GM12878 (cell line): Measurements from ENCODE around the gene MYO1E. TPM values are rescaled to one million over a fixed set of nuclear protein-coding genes. Genes with fewer than 3 reads are reported as not detected.

ENCODE experiments used
- ATAC-seq: fragments of 200-7000 bp; cut with Tn5 transposase; 3 replicates; pipeline ENCODE4 v1.9.1; 2020; ENCODE audit warnings: mild to moderate bottlenecking, moderate library complexity
- BruUV-seq: library from RNA; stranded (reverse); fragments of 400-500 nt; replicated peaks from 2 replicates; lab custom pipeline; 2021; lab: Mats Ljungman, UMichigan
- CTCF ChIA-PET: fragments of 300-600 bp; sonication (Branson Sonifier 250); formaldehyde crosslinking; extraction: SDS; loops from one replicate; lab custom pipeline; 2021; ENCODE audit warnings: inconsistent platforms; lab: Yijun Ruan, JAX
- POLR2A ChIA-PET: fragments of 350-600 bp; formaldehyde crosslinking; extraction: SDS; loops from one replicate; lab custom pipeline; 2021; ENCODE audit warnings: inconsistent platforms; lab: Charles Lee
- RAD21 ChIA-PET: fragments of 300-600 bp; sonication (Branson Sonifier 250); formaldehyde crosslinking; loops from one replicate; lab custom pipeline; 2023; ENCODE audit warnings: antibody characterized with exemption; ENCODE audit not compliant: unreplicated experiment; lab: Charles Lee
- SMC1A ChIA-PET: fragments of 300-600 bp; sonication (Branson Sonifier 250); formaldehyde crosslinking; loops from one replicate; lab custom pipeline; 2023; ENCODE audit not compliant: unreplicated experiment, uncharacterized antibody; lab: Charles Lee
- DNase-seq: peaks from one replicate; pipeline ENCODE4 v3.0.0-alpha.2; 2011; ENCODE audit warnings: low read depth, low spot score
- FAIRE-seq: peaks from 3 replicates; lab custom pipeline; 2011; peaks lifted over from hg19 to GRCh38; lab: Jason Lieb, UNC
- H2AFZ ChIP-seq: 2 replicates; pipeline ENCODE4 v1.6.0; 2011; ENCODE audit warnings: low read depth, low read length, control low read depth; ENCODE audit not compliant: control insufficient read depth
- H3K27ac ChIP-seq: 2 replicates; pipeline ENCODE4 v1.5.1; 2011; ENCODE audit warnings: control low read depth; ENCODE audit not compliant: control insufficient read depth, insufficient read depth
- H3K27me3 ChIP-seq, 2 experiments: replicated peaks in 1 of 2; 2 replicates each; pipeline versions ENCODE4 v1.6.0 to v1.6.1; 2011; ENCODE audit warnings: low read length in 1 of 2; ENCODE audit not compliant: control insufficient read depth in 2 of 2, insufficient read depth in 2 of 2
- H3K36me3 ChIP-seq, 2 experiments: 2 replicates each; pipeline ENCODE4 v1.5.1; 2011; ENCODE audit warnings: low read length in 1 of 2; ENCODE audit not compliant: control insufficient read depth in 2 of 2, insufficient read depth in 2 of 2
- H3K4me1 ChIP-seq: 2 replicates; pipeline ENCODE4 v1.6.1; 2011; ENCODE audit warnings: mild to moderate bottlenecking, low read length, moderate library complexity, mixed read lengths; ENCODE audit not compliant: control insufficient read depth, insufficient read depth
- H3K4me2 ChIP-seq: 2 replicates; pipeline ENCODE4 v1.6.0; 2011; ENCODE audit warnings: control low read depth; ENCODE audit not compliant: control insufficient read depth, insufficient read depth
- H3K4me3 ChIP-seq: fragments of 200-600 bp; sonication (generic); 2 replicates; pipeline ENCODE4 v1.5.1; 2016
- H3K79me2 ChIP-seq: 2 replicates; pipeline ENCODE4 v1.6.0; 2011; ENCODE audit warnings: low read length; ENCODE audit not compliant: control insufficient read depth, insufficient read depth
- H3K9ac ChIP-seq: 2 replicates; pipeline ENCODE4 v1.8.0; 2011; ENCODE audit warnings: low read length, control low read depth, mixed read lengths; ENCODE audit not compliant: control insufficient read depth, insufficient read depth
- H3K9me3 ChIP-seq: replicated peaks from 3 replicates; pipeline ENCODE4 v1.5.1; 2011; ENCODE audit warnings: mild to moderate bottlenecking, low read length; ENCODE audit not compliant: control insufficient read depth, insufficient read depth
- H4K20me1 ChIP-seq: 2 replicates; pipeline ENCODE4 v1.6.0; 2011; ENCODE audit not compliant: control insufficient read depth, insufficient read depth
- BACH1 ChIP-seq: fragments of 450-650 bp; IDR thresholded peaks from 2 replicates; pipeline ENCODE4 v1.6.1; 2017; ENCODE audit warnings: mild to moderate bottlenecking, borderline replicate concordance
- MTA3 ChIP-seq: IDR thresholded peaks from 2 replicates; pipeline ENCODE4 v1.6.1; 2012; ENCODE audit warnings: low read length, inconsistent platforms, borderline replicate concordance
- WGBS: methylation state at CpG from one replicate; pipeline ENCODE4 v1.1.6; 2016; ENCODE audit warnings: low lambda C conversion rate; ENCODE audit not compliant: insufficient replicate concordance, insufficient coverage; ENCODE audit errors: missing lambda C conversion rate; 5-methylcytosine and 5-hydroxymethylcytosine counted together
- in situ Hi-C: fragments of 300-500 bp; cut with MboI; formaldehyde crosslinking; loops from 9 replicates; pipeline ENCODE4 v1.14.3; 2018; ENCODE audit warnings: mixed read lengths
- intact Hi-C: fragments of 100-400 bp; cut with micrococcal nuclease; formaldehyde crosslinking; loops from one replicate; pipeline ENCODE4 v1.14.2; 2022; ENCODE audit not compliant: unreplicated experiment
- polyA plus RNA-seq, 11 experiments: library from polyadenylated mRNA; depleted of rRNA in 4 of 11; unstranded in 6 of 11; stranded (reverse) in 5 of 11; fragments of >200 nt; fragmentation: Nextera tagmentation in 4 of 11; fragmentation: Illumina TruSeq in 1 of 11; extraction: Ambion mirVana in 4 of 11; extraction: Trizol in 1 of 11; gene quantifications; 1 replicate in 1 of 11; 2 replicates in 10 of 11; pipeline versions ENCODE4 v1.2.1 to v1.2.3, GENCODE V29; 2011 to 2016; ENCODE audit warnings: inconsistent platforms in 2 of 11, missing spikeins in 2 of 11, low read depth in 1 of 11
- total RNA-seq, 4 experiments: library from RNA; depleted of rRNA in 3 of 4; stranded (reverse); fragments of >200 nt in 3 of 4; fragmentation: Illumina TruSeq in 1 of 4; extraction: Trizol in 1 of 4; gene quantifications; 2 replicates each; pipeline versions ENCODE4 v1.2.1 to v1.2.3, GENCODE V29; 2013 to 2021

MYO1E gene
- total and polyA plus RNA-seq, 10 of the 15 experiments (the other 5 are each of a cell fraction or from before 2014, with no cell fraction given), result 10.3 to 266 (median 64.9) TPM

DNA sequence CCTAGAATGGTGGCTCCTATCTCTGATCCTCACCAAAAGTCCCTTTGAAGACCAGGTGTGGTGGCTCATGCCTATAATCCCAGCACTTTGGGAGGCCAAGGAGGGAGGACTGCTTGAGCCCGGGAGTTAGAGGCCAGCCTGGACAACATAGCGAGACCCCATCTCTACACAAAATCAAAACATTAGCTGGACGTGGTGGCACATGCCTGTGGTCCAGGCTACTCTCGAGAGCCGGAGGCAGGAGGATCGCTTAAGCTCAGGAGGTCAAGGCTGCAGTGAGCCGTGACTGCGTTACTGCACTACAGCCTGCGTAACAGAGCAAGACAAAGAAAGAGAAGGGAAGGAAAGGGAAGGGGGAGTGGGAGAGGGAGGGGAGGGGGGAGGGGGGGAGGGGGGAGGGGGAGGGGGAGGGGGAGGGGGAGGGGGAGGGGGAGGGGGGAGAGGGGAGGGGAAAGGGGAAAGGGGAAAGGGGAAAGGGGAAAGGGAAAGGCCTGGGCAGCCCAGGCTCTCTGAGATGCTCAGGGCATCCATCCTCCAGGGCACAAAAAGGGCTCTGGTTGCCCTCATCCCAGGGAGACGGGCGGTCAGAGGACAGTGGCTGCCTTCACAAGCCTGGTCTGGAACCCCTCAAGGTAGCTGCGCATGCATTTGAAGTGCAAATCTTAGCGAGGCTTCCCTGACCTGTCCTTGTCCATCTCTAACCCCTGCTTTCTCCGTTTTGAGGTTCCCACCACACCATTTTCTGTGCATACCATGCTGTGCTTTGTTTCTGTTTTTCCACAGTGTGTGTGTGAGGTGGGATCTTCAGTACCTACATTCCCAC is 89.9 kb downstream of the MYO1E start:
- Histone ChIP-seq H3K36me3 (peaks cover 0 to 1% of the 10 kb centered on the region in 2 experiments; a peak in 2 of 4 replicates), H3K9ac (no peak overlapping the region), H3K27me3 (no peaks in the 10 kb centered on the region), H4K20me1 (no peaks in the 10 kb centered on the region), H3K4me2 (no peak overlapping the region), H3K27ac (no peak overlapping the region), H3K79me2 (peaks cover 73% of the 10 kb centered on the region), H3K4me3 (no peak overlapping the region), H3K9me3 (no peaks in the 10 kb centered on the region), H3K4me1 (no peaks in the 10 kb centered on the region), H2AFZ (no peak overlapping the region)
- ChIA-PET CTCF (interaction anchor here (0.9 to 1.7 kb wide), 2 partner anchors 9 to 18 kb away, joined by 3 read pairs; no protein-coding TSS in a partner anchor), SMC1A (no interaction called here), RAD21 (interaction anchor here (0.8 kb wide), 1 partner anchor 16 kb away, joined by 4 read pairs; no protein-coding TSS in a partner anchor), POLR2A (no interaction called here)
- intact Hi-C loops (no loop called here), in situ Hi-C loops (no loop called here)
- ATAC-seq, result no peak
- TF ChIP-seq BACH1, result no peak
- FAIRE-seq, result no peak
- no TSS peak for BruUV-seq
- 87% methylated on average over 14 of the region's 14 CpGs for WGBS
- no peak for DNase-seq

DNA sequence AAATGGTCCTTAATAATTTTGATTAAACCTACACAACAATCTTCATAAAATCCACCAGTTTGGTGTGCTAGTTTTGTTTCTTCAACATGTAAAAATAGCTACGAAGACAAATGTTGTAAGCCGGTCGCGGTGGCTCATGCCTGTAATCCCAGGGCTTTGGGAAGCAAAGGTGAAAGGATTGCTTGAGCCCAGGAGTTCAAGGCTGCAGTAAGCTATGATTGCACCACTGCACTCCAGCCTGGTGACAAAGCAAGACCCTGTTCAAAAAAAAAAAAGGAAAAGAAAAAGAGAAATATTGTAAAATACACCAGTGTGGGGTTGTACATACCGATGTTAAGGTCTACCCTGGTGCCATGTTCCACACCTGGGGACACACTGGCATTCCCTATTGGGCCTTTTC is 91.0 kb downstream of the MYO1E start:
- RAD21 ChIA-PET, result no interaction called here
- TF ChIP-seq MTA3, result no peak
- ATAC-seq, result no peak
- 98% methylated on average over 5 of the region's 5 CpGs for WGBS
- intact Hi-C loops, result no loop called here
- Histone ChIP-seq H3K9ac (no peak overlapping the region), H3K27ac (no peak overlapping the region), H3K9me3 (no peaks in the 10 kb centered on the region), H3K4me1 (no peaks in the 10 kb centered on the region), H3K27me3 (no peaks in the 10 kb centered on the region), H3K4me2 (no peak overlapping the region), H3K36me3 (peaks cover 0 to 1% of the 10 kb centered on the region in 2 experiments; a peak in 2 of 4 replicates), H3K4me3 (no peak overlapping the region), H4K20me1 (0 out of 2 replicates have a peak, but pooled peaks cover 1% of the 10 kb centered on the region), H2AFZ (no peak overlapping the region), H3K79me2 (peaks cover 67% of the 10 kb centered on the region)
- DNase-seq, result no peak
- in situ Hi-C loops, result no loop called here
- CTCF ChIA-PET, result interaction anchor here (1.5 kb wide), 1 partner anchor 10 kb away, joined by 9 read pairs; no protein-coding TSS in a partner anchor
- SMC1A ChIA-PET, result interaction anchor here (1.0 to 1.4 kb wide), 2 partner anchors 34 to 128 kb away, joined by 3 read pairs; no protein-coding TSS in a partner anchor
- POLR2A ChIA-PET, result no interaction called here
- no peak for FAIRE-seq
- no TSS peak for BruUV-seq
